ENCODE measurements around the gene CRAT. TPM values are rescaled to one million over a fixed set of nuclear protein-coding genes. Genes with fewer than 3 reads are reported as not detected.

CRAT gene
- total and polyA plus RNA-seq, 2 of the 4 experiments (the other 2 are of a cell fraction): 18.8 to 41.6 TPM

DNA sequence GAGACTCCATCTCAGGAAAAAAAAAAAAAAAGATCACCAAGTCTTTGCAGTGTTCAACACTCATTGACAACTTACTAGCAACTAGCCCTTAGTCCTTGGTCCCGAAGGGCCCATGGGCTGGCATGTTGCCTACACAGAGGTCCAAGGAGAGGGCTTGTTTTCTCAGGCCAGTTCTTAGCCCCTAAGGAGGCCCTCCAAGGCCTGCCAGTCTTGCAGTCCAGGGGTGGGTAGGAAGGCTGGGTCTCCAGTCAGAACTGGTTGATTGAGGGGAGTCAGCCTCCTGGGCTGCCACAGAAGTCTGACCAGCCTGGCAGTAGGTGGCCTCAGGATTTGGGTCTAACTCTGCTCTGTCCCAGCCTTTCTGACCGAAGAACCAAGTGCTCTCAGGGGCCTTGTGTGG lies 34.7 kb upstream of the CRAT start:
- peak overlapping the region; percentile 94 for H4K91ac ChIP-seq (ENCODE audit: insufficient read depth, low read depth, low read length)
- no CpG with 5 or more reads among the region's 2 CpGs for WGBS, 2 experiments (ENCODE audit: extremely low coverage in 2 of 2, insufficient read length in 1 of 2)
- peak overlapping the region; percentile 92 for H2BK120ac ChIP-seq (ENCODE audit: low read depth, low read length)
- H2BK15ac ChIP-seq (ENCODE audit: low read depth, low read length): peak overlapping the region; percentile 57; the same call in 2 of the 3 replicates
- peak overlapping the region; percentile 94 for H3K27ac ChIP-seq (ENCODE audit: insufficient read depth, low read length)
- H2AK5ac ChIP-seq (ENCODE audit: low read depth, low read length): peak overlapping the region; percentile 98
- peak overlapping the region; percentile 69 for H3K23ac ChIP-seq (ENCODE audit: low read depth, low read length)
- CTCF ChIA-PET: interaction anchor here (0.7 to 1.5 kb wide), 2 partner anchors 29 to 472 kb away, joined by 4 to 5 read pairs; no protein-coding TSS in a partner anchor
- no TSS peak for BruUV-seq (replicated peaks)
- intact Hi-C loops (cut with micrococcal nuclease): no loop called here
- no peak overlapping the region; the same call in 1 of the 2 replicates for H3K4me2 ChIP-seq (ENCODE audit: low read depth, low read length)
- peak overlapping the region; percentile 83 to 98 for H4K8ac ChIP-seq (ENCODE audit: low read depth in 2 of 2, low read length in 2 of 2)
- no peak for TF ChIP-seq MXI1 (IDR thresholded peaks at IDR 0.05; ENCODE audit: borderline replicate concordance, low read depth, low read length)
- no peak for TF ChIP-seq FOS (IDR thresholded peaks at IDR 0.05; ENCODE audit: low read depth, low read length)
- no peak for TF ChIP-seq POLR2A (IDR thresholded peaks at IDR 0.05; ENCODE audit: low read depth, low read length)
- TF ChIP-seq, protein P1, sequence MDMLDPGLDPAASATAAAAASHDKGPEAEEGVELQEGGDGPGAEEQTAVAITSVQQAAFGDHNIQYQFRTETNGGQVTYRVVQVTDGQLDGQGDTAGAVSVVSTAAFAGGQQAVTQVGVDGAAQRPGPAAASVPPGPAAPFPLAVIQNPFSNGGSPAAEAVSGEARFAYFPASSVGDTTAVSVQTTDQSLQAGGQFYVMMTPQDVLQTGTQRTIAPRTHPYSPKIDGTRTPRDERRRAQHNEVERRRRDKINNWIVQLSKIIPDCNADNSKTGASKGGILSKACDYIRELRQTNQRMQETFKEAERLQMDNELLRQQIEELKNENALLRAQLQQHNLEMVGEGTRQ (IDR thresholded peaks at IDR 0.05; ENCODE audit: low read depth, low read length): no peak
- TF ChIP-seq, protein P2, sequence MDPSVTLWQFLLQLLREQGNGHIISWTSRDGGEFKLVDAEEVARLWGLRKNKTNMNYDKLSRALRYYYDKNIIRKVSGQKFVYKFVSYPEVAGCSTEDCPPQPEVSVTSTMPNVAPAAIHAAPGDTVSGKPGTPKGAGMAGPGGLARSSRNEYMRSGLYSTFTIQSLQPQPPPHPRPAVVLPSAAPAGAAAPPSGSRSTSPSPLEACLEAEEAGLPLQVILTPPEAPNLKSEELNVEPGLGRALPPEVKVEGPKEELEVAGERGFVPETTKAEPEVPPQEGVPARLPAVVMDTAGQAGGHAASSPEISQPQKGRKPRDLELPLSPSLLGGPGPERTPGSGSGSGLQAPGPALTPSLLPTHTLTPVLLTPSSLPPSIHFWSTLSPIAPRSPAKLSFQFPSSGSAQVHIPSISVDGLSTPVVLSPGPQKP (IDR thresholded peaks at IDR 0.05; ENCODE audit: borderline replicate concordance, low read depth, low read length): no peak
- TF ChIP-seq RCOR1 (IDR thresholded peaks at IDR 0.05; ENCODE audit: insufficient replicate concordance, low read length): no peak
- no peak for TF ChIP-seq RFX5 (IDR thresholded peaks at IDR 0.05; ENCODE audit: low read depth, low read length)
- no peak for TF ChIP-seq MAFK (IDR thresholded peaks at IDR 0.05; ENCODE audit: low read depth, low read length)
- no peak for TF ChIP-seq MAZ (IDR thresholded peaks at IDR 0.05; ENCODE audit: borderline replicate concordance, low read depth, low read length)
- TF ChIP-seq RAD21 (IDR thresholded peaks at IDR 0.05; ENCODE audit: low read length): no peak
- peak overlapping the region; percentile 73 for H3K14ac ChIP-seq (replicated peaks; ENCODE audit: low read depth, low read length)
- DNase-seq: no peak
- H3K9ac ChIP-seq (ENCODE audit: low read depth, low read length): peak overlapping the region; percentile 65
- H3K79me1 ChIP-seq (ENCODE audit: low read depth in 1 of 2, low read length in 2 of 2): peaks cover 18 to 76% of the 10 kb centered on the region in 2 experiments
- H3K9me1 ChIP-seq (ENCODE audit: insufficient read depth, low read length): peaks cover 18% of the 10 kb centered on the region
- peak overlapping the region; percentile 91 for H3K4ac ChIP-seq (ENCODE audit: low read depth, low read length)
- no peaks in the 10 kb centered on the region for H3K9me3 ChIP-seq (ENCODE audit: control insufficient read depth, insufficient read depth, low read length)
- POLR2A ChIA-PET (ENCODE audit: unreplicated experiment): interaction anchor here (1.0 kb wide), 1 partner anchor 33 kb away, joined by 3 read pairs; the partner anchor contains the start of gene IER5L
- peak overlapping the region; percentile 94 for H2BK5ac ChIP-seq (ENCODE audit: low read depth, low read length, poor library complexity, severe bottlenecking)
- no peaks in the 10 kb centered on the region; the same call in 1 of the 2 replicates for H4K20me1 ChIP-seq (ENCODE audit: insufficient read depth, low read length)
- H4K5ac ChIP-seq (ENCODE audit: low read depth, low read length): peak overlapping the region; percentile 69
- peak overlapping the region; percentile 45 for H2AFZ ChIP-seq (replicated peaks; ENCODE audit: low read length, poor library complexity)
- peaks cover 27% of the 10 kb centered on the region for H3K36me3 ChIP-seq (ENCODE audit: control insufficient read depth, insufficient read depth, low read length)
- H3K4me1 ChIP-seq (ENCODE audit: control insufficient read depth, insufficient read depth, low read length): peaks cover 52% of the 10 kb centered on the region
- H3K56ac ChIP-seq (ENCODE audit: extremely low read depth, insufficient read depth, low read length): peak overlapping the region; percentile 39; the same call in 1 of the 2 replicates
- H3K18ac ChIP-seq (ENCODE audit: low read depth, low read length): peak overlapping the region; percentile 79
- no peaks in the 10 kb centered on the region for H3K27me3 ChIP-seq (ENCODE audit: control insufficient read depth, insufficient read depth, low read length)
- in situ Hi-C loops (cut with MboI; ENCODE audit: low sequenced_read_pairs): no loop called here
- H2BK20ac ChIP-seq (ENCODE audit: low read depth, low read length): peak overlapping the region; percentile 79
- dilution Hi-C loops (cut with HindIII; ENCODE audit: low sequenced_read_pairs, unreplicated experiment): no loop called here
- ATAC-seq (ENCODE audit: low read depth): no peak
- H2AK9ac ChIP-seq (replicated peaks; ENCODE audit: low read depth, low read length, poor library complexity): peak overlapping the region; percentile 98
- no peak overlapping the region for H3K4me3 ChIP-seq (ENCODE audit: insufficient read depth, low read depth, low read length)

All from IMR-90 (cell line).